ENCODE data around the gene C2CD4C.
"Not testable (repeated sequence)": the region's sequence is repeated elsewhere in the genome, so short reads cannot be mapped to it uniquely, and the experiment has no call there.

The C2CD4C gene

GRCh38 chr19:430701-431100 lies 21.8 kb upstream of the C2CD4C start:
- intact Hi-C loops (cut with micrococcal nuclease): no loop called here
- Mint-ChIP-seq H3K36me3 (ENCODE audit: low read depth) (no peaks in the 10 kb centered on the region), H3K27me3 (no peaks in the 10 kb centered on the region), H3K4me3 (no peak overlapping the region), H3K9me3 (peaks cover 34% of the 10 kb centered on the region), H3K4me1 (ENCODE audit: low read depth) (no peaks in the 10 kb centered on the region), H3K27ac (no peak overlapping the region)

- Mint-ChIP-seq H3K36me3 (ENCODE audit: low read depth) (no peaks in the 10 kb centered on the region), H3K9me3 (peaks cover 34% of the 10 kb centered on the region), H3K27ac (no peak overlapping the region), H3K27me3 (no peaks in the 10 kb centered on the region), H3K4me3 (no peak overlapping the region), H3K4me1 (ENCODE audit: low read depth) (no peaks in the 10 kb centered on the region)
- intact Hi-C loops (cut with micrococcal nuclease): no loop called here
These were observed 19.2 kb upstream of the C2CD4C start for GRCh38 chr19:428149-428548.

- peaks cover 34% of the 10 kb centered on the region for H3K9me3 Mint-ChIP-seq
- intact Hi-C loops (cut with micrococcal nuclease); H3K4me1 Mint-ChIP-seq (ENCODE audit: low read depth); H3K27me3 Mint-ChIP-seq; H3K4me3 Mint-ChIP-seq; H3K27ac Mint-ChIP-seq; H3K36me3 Mint-ChIP-seq (ENCODE audit: low read depth): not testable (repeated sequence)
These were observed 18.7 kb upstream of the C2CD4C start for GRCh38 chr19:427675-428074.

- intact Hi-C loops (cut with micrococcal nuclease): no loop called here
- Mint-ChIP-seq H3K9me3 (peaks cover 34% of the 10 kb centered on the region), H3K36me3 (ENCODE audit: low read depth) (no peaks in the 10 kb centered on the region), H3K4me1 (ENCODE audit: low read depth) (no peaks in the 10 kb centered on the region), H3K27ac (no peak overlapping the region), H3K27me3 (no peaks in the 10 kb centered on the region), H3K4me3 (no peak overlapping the region)
These were observed 17.9 kb upstream of the C2CD4C start for GRCh38 chr19:426725-427445.

GRCh38 chr19:425056-425455 lies 16.1 kb upstream of the C2CD4C start:
- no peak overlapping the region for H3K27ac Mint-ChIP-seq
- H3K9me3 Mint-ChIP-seq: peaks cover 22% of the 10 kb centered on the region
- no peak overlapping the region for H3K4me3 Mint-ChIP-seq
- H3K27me3 Mint-ChIP-seq: no peaks in the 10 kb centered on the region
- H3K36me3 Mint-ChIP-seq (ENCODE audit: low read depth): no peaks in the 10 kb centered on the region
- no peaks in the 10 kb centered on the region for H3K4me1 Mint-ChIP-seq (ENCODE audit: low read depth)
- intact Hi-C loops (cut with micrococcal nuclease): no loop called here

- no peaks in the 10 kb centered on the region for H3K36me3 Mint-ChIP-seq (ENCODE audit: low read depth)
- H3K4me1 Mint-ChIP-seq (ENCODE audit: low read depth): no peaks in the 10 kb centered on the region
- H3K4me3 Mint-ChIP-seq: no peak overlapping the region
- intact Hi-C loops (cut with micrococcal nuclease): no loop called here
- no peaks in the 10 kb centered on the region for H3K27me3 Mint-ChIP-seq
- H3K9me3 Mint-ChIP-seq: peaks cover 22% of the 10 kb centered on the region
- no peak overlapping the region for H3K27ac Mint-ChIP-seq
These were observed 15.6 kb upstream of the C2CD4C start for GRCh38 chr19:424546-424945.

- H3K27ac Mint-ChIP-seq: no peak overlapping the region
- no peaks in the 10 kb centered on the region for H3K27me3 Mint-ChIP-seq
- intact Hi-C loops (cut with micrococcal nuclease): no loop called here
- no peak overlapping the region for H3K4me3 Mint-ChIP-seq
- H3K9me3 Mint-ChIP-seq: peaks cover 21% of the 10 kb centered on the region
- H3K4me1 Mint-ChIP-seq (ENCODE audit: low read depth): no peaks in the 10 kb centered on the region
- H3K36me3 Mint-ChIP-seq (ENCODE audit: low read depth): no peaks in the 10 kb centered on the region
These were observed 14.9 kb upstream of the C2CD4C start for GRCh38 chr19:423691-424466.

GRCh38 chr19:422917-423226 lies 13.9 kb upstream of the C2CD4C start:
- H3K4me3 Mint-ChIP-seq; intact Hi-C loops (cut with micrococcal nuclease): not testable (repeated sequence)

GRCh38 chr19:422213-422916 lies 13.4 kb upstream of the C2CD4C start:
- H3K9me3 Mint-ChIP-seq: peaks cover 6% of the 10 kb centered on the region
- no peak overlapping the region for H3K27ac Mint-ChIP-seq
- intact Hi-C loops (cut with micrococcal nuclease): no loop called here
- H3K4me1 Mint-ChIP-seq (ENCODE audit: low read depth): no peaks in the 10 kb centered on the region
- H3K4me3 Mint-ChIP-seq: no peak overlapping the region
- H3K27me3 Mint-ChIP-seq: peaks cover 2% of the 10 kb centered on the region
- no peaks in the 10 kb centered on the region for H3K36me3 Mint-ChIP-seq (ENCODE audit: low read depth)

More at GRCh38 chr19:422917-423226, 13.9 kb upstream of the C2CD4C start:
- peaks cover 11% of the 10 kb centered on the region for H3K9me3 Mint-ChIP-seq
- not testable (repeated sequence) for H3K36me3 Mint-ChIP-seq (ENCODE audit: low read depth); H3K27me3 Mint-ChIP-seq; H3K27ac Mint-ChIP-seq; H3K4me1 Mint-ChIP-seq (ENCODE audit: low read depth)

- intact Hi-C loops (cut with micrococcal nuclease): no loop called here
- Mint-ChIP-seq H3K4me3 (no peak overlapping the region), H3K36me3 (ENCODE audit: low read depth) (no peaks in the 10 kb centered on the region), H3K27ac (no peak overlapping the region), H3K9me3 (no peaks in the 10 kb centered on the region), H3K4me1 (ENCODE audit: low read depth) (no peaks in the 10 kb centered on the region), H3K27me3 (peaks cover 2% of the 10 kb centered on the region)
These were observed 11.0 kb upstream of the C2CD4C start for GRCh38 chr19:419721-420515.

- intact Hi-C loops (cut with micrococcal nuclease): no loop called here
- Mint-ChIP-seq H3K9me3 (no peaks in the 10 kb centered on the region), H3K27me3 (peaks cover 2% of the 10 kb centered on the region), H3K27ac (no peak overlapping the region), H3K4me3 (no peak overlapping the region), H3K36me3 (ENCODE audit: low read depth) (no peaks in the 10 kb centered on the region), H3K4me1 (ENCODE audit: low read depth) (no peaks in the 10 kb centered on the region)
These were observed 10.1 kb upstream of the C2CD4C start for GRCh38 chr19:418761-419671.

- Mint-ChIP-seq H3K36me3 (ENCODE audit: low read depth) (no peaks in the 10 kb centered on the region), H3K27me3 (peaks cover 5% of the 10 kb centered on the region), H3K4me1 (ENCODE audit: low read depth) (no peaks in the 10 kb centered on the region), H3K4me3 (no peak overlapping the region), H3K9me3 (no peaks in the 10 kb centered on the region), H3K27ac (no peak overlapping the region)
- intact Hi-C loops (cut with micrococcal nuclease): no loop called here
These were observed 7.5 kb upstream of the C2CD4C start for GRCh38 chr19:416416-416815.

- no peak overlapping the region for H3K4me3 Mint-ChIP-seq
- no peaks in the 10 kb centered on the region for H3K36me3 Mint-ChIP-seq (ENCODE audit: low read depth)
- peaks cover 9% of the 10 kb centered on the region for H3K27me3 Mint-ChIP-seq
- H3K4me1 Mint-ChIP-seq (ENCODE audit: low read depth): no peaks in the 10 kb centered on the region
- H3K27ac Mint-ChIP-seq: no peak overlapping the region
- H3K9me3 Mint-ChIP-seq: no peaks in the 10 kb centered on the region
- intact Hi-C loops (cut with micrococcal nuclease): no loop called here
These were observed 6.3 kb upstream of the C2CD4C start for GRCh38 chr19:415292-415691.

Data from dendritic cell treated with granulocyte-macrophage colony-stimulating factor and Interleukin-4, amounts not matched to agents 40 ng/mL and 50 ng/mL, for 4 days (primary cell).